B cell (primary cell): ENCODE data around the gene KCNT1. TPM values are rescaled to one million over a fixed set of nuclear protein-coding genes. Genes with fewer than 3 reads are reported as not detected.

ENCODE experiments used
- ATAC-seq: fragments of 200-7000 bp; cut with Tn5 transposase; one replicate; pipeline ENCODE4 v1.10.0; 2021; ENCODE audit warnings: low read depth, mild to moderate bottlenecking, moderate number of reproducible peaks, moderate library complexity
- CTCF ChIA-PET: fragments of 350-600 bp; sonication (Branson Sonifier 250); formaldehyde crosslinking; loops from one replicate; lab custom pipeline; 2021; ENCODE audit warnings: antibody characterized with exemption, inconsistent platforms; lab: Charles Lee
- POLR2A ChIA-PET: fragments of 350-600 bp; sonication (Branson Sonifier 250); formaldehyde crosslinking; loops from one replicate; lab custom pipeline; 2021; ENCODE audit warnings: antibody characterized with exemption; lab: Charles Lee
- DNase-seq: peaks from one replicate; pipeline ENCODE4 v3.0.0; 2013
- H2AFZ ChIP-seq: 2 replicates; pipeline ENCODE4 v1.6.1; 2012; ENCODE audit warnings: mild to moderate bottlenecking, low read depth, low read length; ENCODE audit not compliant: insufficient read depth, poor library complexity, severe bottlenecking
- H3K27ac ChIP-seq, 2 donors: 1 replicate in 1 of 2; 2 replicates in 1 of 2; pipeline ENCODE4 v1.5.1; 2012 to 2013; ENCODE audit warnings: low read length in 2 of 2, mild to moderate bottlenecking in 2 of 2, moderate library complexity in 1 of 2
- H3K27me3 ChIP-seq, 4 experiments: fragments of 200-600 bp in 1 of 4; sonication (generic) in 1 of 4; replicated peaks in 1 of 4; 1 replicate in 2 of 4; 2 replicates in 2 of 4; pipeline versions ENCODE4 v1.6.1 to v1.7.0; 2013 to 2016; ENCODE audit warnings: low read length in 3 of 4, mild to moderate bottlenecking in 2 of 4, mixed read lengths in 1 of 4, moderate library complexity in 1 of 4; ENCODE audit not compliant: insufficient read depth in 4 of 4, control insufficient read depth in 3 of 4; ENCODE audit errors: control extremely low read depth in 1 of 4
- H3K36me3 ChIP-seq, 2 experiments: replicated peaks in 1 of 2; 1 replicate in 1 of 2; 2 replicates in 1 of 2; pipeline versions ENCODE4 v1.6.1 to v1.7.1; 2013; ENCODE audit warnings: low read length in 1 of 2; ENCODE audit not compliant: insufficient read depth in 2 of 2, control insufficient read depth in 1 of 2; ENCODE audit errors: control extremely low read depth in 1 of 2, extremely low read depth in 1 of 2
- H3K4me1 ChIP-seq, 2 donors: fragments of 200-600 bp in 1 of 2; sonication (generic) in 1 of 2; 1 replicate in 1 of 2; 2 replicates in 1 of 2; pipeline versions ENCODE4 v1.5.1 to v1.6.1; 2013 to 2017; ENCODE audit warnings: low read length in 2 of 2; ENCODE audit not compliant: control insufficient read depth in 2 of 2, insufficient read depth in 2 of 2
- H3K4me2 ChIP-seq: replicated peaks from 2 replicates; pipeline ENCODE3; 2012; ENCODE audit warnings: mild to moderate bottlenecking, low read depth, low read length; ENCODE audit not compliant: poor library complexity, severe bottlenecking
- H3K4me3 ChIP-seq, 5 experiments: fragments of 200-600 bp in 1 of 5; sonication (generic) in 1 of 5; 1 replicate in 3 of 5; 2 replicates in 2 of 5; pipeline versions ENCODE4 v1.5.1 to v1.7.0; 2011 to 2016; ENCODE audit warnings: low read length in 4 of 5, mild to moderate bottlenecking in 4 of 5, low read depth in 2 of 5, control low read depth in 1 of 5, moderate library complexity in 1 of 5; ENCODE audit not compliant: insufficient read depth in 1 of 5; ENCODE audit errors: control extremely low read depth in 1 of 5, extremely low read depth in 1 of 5
- H3K79me2 ChIP-seq: fragments of 200-600 bp; sonication (generic); one replicate; pipeline ENCODE4 v1.6.0; 2016; ENCODE audit warnings: low read length; ENCODE audit not compliant: control insufficient read depth, insufficient read depth
- H3K9ac ChIP-seq: fragments of 200-600 bp; sonication (generic); 2 replicates; pipeline ENCODE4 v1.6.1; 2017; ENCODE audit warnings: mild to moderate bottlenecking, low read length, moderate library complexity
- H3K9me3 ChIP-seq, 3 donors: one replicate each; pipeline versions ENCODE4 v1.6.1 to v1.7.1; 2013; ENCODE audit warnings: low read length in 2 of 3; ENCODE audit not compliant: control insufficient read depth in 2 of 3, insufficient read depth in 1 of 3; ENCODE audit errors: control extremely low read depth in 1 of 3
- H4K20me1 ChIP-seq: 2 replicates; pipeline ENCODE4 v1.6.0; 2012; ENCODE audit warnings: mild to moderate bottlenecking, low read length; ENCODE audit not compliant: insufficient read depth, control insufficient read depth, poor library complexity, severe bottlenecking
- H3K27ac Mint-ChIP-seq: one replicate; pipeline ENCODE4 v1.8.0; 2021; ENCODE audit warnings: mixed read lengths
- H3K27me3 Mint-ChIP-seq: one replicate; pipeline ENCODE4 v1.8.0; 2021; ENCODE audit warnings: mixed read lengths
- H3K4me1 Mint-ChIP-seq: one replicate; pipeline ENCODE4 v1.8.0; 2021; ENCODE audit warnings: mixed read lengths
- H3K4me3 Mint-ChIP-seq: one replicate; pipeline ENCODE4 v1.8.0; 2021; ENCODE audit warnings: mixed read lengths
- H3K9me3 Mint-ChIP-seq: one replicate; pipeline ENCODE4 v1.8.0; 2022; ENCODE audit warnings: mixed read lengths; ENCODE audit not compliant: insufficient read depth
- CTCF ChIP-seq: fragments of 200-600 bp; IDR thresholded peaks from one replicate; pipeline ENCODE4 v1.8.0; 2022; ENCODE audit warnings: antibody characterized with exemption, mild to moderate bottlenecking
- EZH2 ChIP-seq: IDR thresholded peaks from 2 replicates; pipeline ENCODE4 v1.6.1; 2012; ENCODE audit warnings: borderline replicate concordance, low read depth, mild to moderate bottlenecking, moderate library complexity, low read length; ENCODE audit not compliant: insufficient read depth, poor library complexity, severe bottlenecking
- WGBS: methylation state at CpG from one replicate; pipeline ENCODE4 v1.1.5; 2013; ENCODE audit warnings: missing lambda C conversion rate; ENCODE audit not compliant: insufficient coverage; 5-methylcytosine and 5-hydroxymethylcytosine counted together
- intact Hi-C: fragments of 100-400 bp; cut with micrococcal nuclease; formaldehyde crosslinking; loops from one replicate; pipeline ENCODE4 v1.10.0; 2022
- polyA plus RNA-seq: library from polyadenylated mRNA; depleted of rRNA; stranded (reverse); fragments of >200 nt; gene quantifications from 2 replicates; pipeline ENCODE4 v1.2.3, GENCODE V29; 2012
- total RNA-seq, 2 donors: library from RNA; stranded (reverse); fragments of 120-200 nt in 1 of 2; gene quantifications; 1 replicate in 1 of 2; 2 replicates in 1 of 2; pipeline versions ENCODE4 v1.2.3 to v1.2.4, GENCODE V29; 2013 to 2022

KCNT1 gene
- total and polyA plus RNA-seq, 2 donors (not counting 1 experiment from before 2014, with no cell fraction given) = not detected

GRCh38 chr9:135728436-135729110 is 26.6 kb downstream of the KCNT1 start:
- intact Hi-C loops = no loop called here
- no peak for ATAC-seq
- Histone ChIP-seq H3K27ac (no peak overlapping the region), H3K4me2 (no peak overlapping the region), H3K4me1 (no peaks in the 10 kb centered on the region), H3K9me3 (peaks cover 0 to 32% (median 7%) of the 10 kb centered on the region in 3 donors), H3K4me3 (no peak overlapping the region), H3K27me3 (no peaks in the 10 kb centered on the region), H4K20me1 (no peaks in the 10 kb centered on the region), H3K36me3 (no peaks in the 10 kb centered on the region), H3K79me2 (no peaks in the 10 kb centered on the region), H2AFZ (no peak overlapping the region), H3K9ac (no peak overlapping the region)
- 64% methylated on average over 13 of the region's 18 CpGs for WGBS
- POLR2A ChIA-PET = no interaction called here
- no peak for TF ChIP-seq EZH2
- TF ChIP-seq CTCF = no peak
- Mint-ChIP-seq H3K27me3 (peaks cover 16% of the 10 kb centered on the region), H3K4me3 (no peak overlapping the region), H3K4me1 (no peaks in the 10 kb centered on the region), H3K9me3 (peaks cover 10% of the 10 kb centered on the region), H3K27ac (no peak overlapping the region)
- CTCF ChIA-PET = no interaction called here
- DNase-seq = no peak

GRCh38 chr9:135729480-135729879 is 27.5 kb downstream of the KCNT1 start:
- H3K27ac Mint-ChIP-seq = no peak overlapping the region
- intact Hi-C loops = no loop called here
- H4K20me1 ChIP-seq = no peaks in the 10 kb centered on the region
- DNase-seq (no peak), ATAC-seq (no peak)
- TF ChIP-seq CTCF (no peak), EZH2 (no peak)
- WGBS = 80% methylated on average over 12 of the region's 13 CpGs
- ChIA-PET CTCF (no interaction called here), POLR2A (no interaction called here)
- no peaks in the 10 kb centered on the region for H3K79me2 ChIP-seq
- H3K9me3 ChIP-seq = peaks cover 0 to 36% (median 7%) of the 10 kb centered on the region in 3 donors
- no peak overlapping the region for H3K4me3 Mint-ChIP-seq
- H3K4me1 Mint-ChIP-seq = no peaks in the 10 kb centered on the region
- no peak overlapping the region for H3K4me2 ChIP-seq
- H3K27ac ChIP-seq = no peak overlapping the region
- no peak overlapping the region for H2AFZ ChIP-seq
- H3K4me1 ChIP-seq = no peaks in the 10 kb centered on the region
- no peaks in the 10 kb centered on the region for H3K27me3 ChIP-seq
- no peak overlapping the region for H3K9ac ChIP-seq
- H3K9me3 Mint-ChIP-seq = peaks cover 10% of the 10 kb centered on the region
- H3K36me3 ChIP-seq = no peaks in the 10 kb centered on the region
- H3K4me3 ChIP-seq = no peak overlapping the region
- H3K27me3 Mint-ChIP-seq = peaks cover 16% of the 10 kb centered on the region
